Measurements from ENCODE around the gene TPX2. TPM values are rescaled to one million over a fixed set of nuclear protein-coding genes. Genes with fewer than 3 reads are reported as not detected.

The TPX2 gene
- total RNA-seq, 2 donors from 2014 or later, result 0.73 to 2.0 TPM

- DNase-seq, result peak; percentile 20
- intact Hi-C loops (cut with DNase I), result loop anchor here in 1 of 2 donors (10.0 kb wide), 1 partner anchor 172 kb away; no protein-coding TSS in a partner anchor
- ATAC-seq, result peak; percentile 8 to 14
Observed at GRCh38 chr20:31836853-31837608, 97.9 kb downstream of the TPX2 start.

GRCh38 chr20:31837896-31838397 is 98.9 kb downstream of the TPX2 start:
- intact Hi-C loops (cut with DNase I), result loop anchor here in 1 of 2 donors (10.0 kb wide), 1 partner anchor 173 kb away; no protein-coding TSS in a partner anchor
- ATAC-seq, result peak in 1 of 2 donors; percentile 2
- peak; percentile 27 for DNase-seq

GRCh38 chr20:31838646-31839292 is 99.7 kb downstream of the TPX2 start:
- intact Hi-C loops (cut with DNase I), result loop anchor here in 1 of 2 donors (10.0 kb wide), 1 partner anchor 174 kb away; no protein-coding TSS in a partner anchor
- ATAC-seq, result no peak
- DNase-seq, result no peak

GRCh38 chr20:31839782-31840487 is 100.8 kb downstream of the TPX2 start:
- ATAC-seq (no peak), DNase-seq (no peak)
- intact Hi-C loops (cut with DNase I), result loop anchor here in 1 of 2 donors (10.0 kb wide), 1 partner anchor 175 kb away; no protein-coding TSS in a partner anchor

- intact Hi-C loops (cut with DNase I), result no loop called here
- DNase-seq (no peak), ATAC-seq (no peak)
Observed at GRCh38 chr20:31840906-31841816, 102.1 kb downstream of the TPX2 start.

- intact Hi-C loops (cut with DNase I), result no loop called here
- DNase-seq (peak; percentile 72), ATAC-seq (peak in 1 of 2 donors; percentile 50)
Observed at GRCh38 chr20:31841928-31842327, 102.8 kb downstream of the TPX2 start.

- peak; percentile 73 for DNase-seq
- ATAC-seq, result peak; percentile 64
- intact Hi-C loops (cut with DNase I), result no loop called here
Observed at GRCh38 chr20:31842471-31843157, 103.5 kb downstream of the TPX2 start.

GRCh38 chr20:31843288-31843687 is 104.2 kb downstream of the TPX2 start:
- no peak for ATAC-seq
- intact Hi-C loops (cut with DNase I), result no loop called here
- no peak for DNase-seq

GRCh38 chr20:31843881-31844280 is 104.8 kb downstream of the TPX2 start:
- ATAC-seq, result no peak
- no peak for DNase-seq
- intact Hi-C loops (cut with DNase I), result no loop called here

GRCh38 chr20:31844737-31845299 is 105.7 kb downstream of the TPX2 start:
- no peak for DNase-seq
- no peak for ATAC-seq
- intact Hi-C loops (cut with DNase I), result no loop called here

GRCh38 chr20:31845300-31845863 is 106.3 kb downstream of the TPX2 start, which contains the start of gene FOXS1:
TSS of gene FOXS1 (minus strand) at chr20:31845604. CDS start at chr20:31845542, 62 bp downstream.
- DNase-seq (peak; percentile 77), ATAC-seq (peak; percentile 57 to 68)
- intact Hi-C loops (cut with DNase I), result no loop called here

GRCh38 chr20:31846793-31847138 is 107.7 kb downstream of the TPX2 start:
- ATAC-seq, result no peak
- intact Hi-C loops (cut with DNase I), result no loop called here

GRCh38 chr20:31848088-31848999 is 109.3 kb downstream of the TPX2 start:
- intact Hi-C loops (cut with DNase I), result no loop called here
- ATAC-seq, result no peak

More at GRCh38 chr20:31846793-31847138, 107.7 kb downstream of the TPX2 start:
- DNase-seq, result no peak

GRCh38 chr20:31849306-31849930 is 110.3 kb downstream of the TPX2 start:
- ATAC-seq, result no peak
- DNase-seq, result no peak
- intact Hi-C loops (cut with DNase I), result no loop called here

More at GRCh38 chr20:31848088-31848999, 109.3 kb downstream of the TPX2 start:
- DNase-seq, result no peak

Measured in left cardiac atrium (tissue), 4 donors.